Fibroblast of lung (primary cell): ENCODE measurements around the gene C16orf96.

Experiments
- EZH2 ChIP-seq: IDR thresholded peaks from 2 replicates; pipeline ENCODE4 v1.5.1; 2012; ENCODE audit warnings: low read length, control low read depth, mild to moderate bottlenecking; ENCODE audit errors: missing control alignments
- TF ChIP-seq, protein P1 (sequence below), 2 donors: IDR thresholded peaks in 1 of 2; conservative IDR thresholded peaks in 1 of 2; 1 replicate in 1 of 2; 2 replicates in 1 of 2; pipeline ENCODE4 v1.5.1; 2011 to 2012; ENCODE audit warnings: low read length in 2 of 2, control low read depth in 1 of 2, inconsistent platforms in 1 of 2, low read depth in 1 of 2, mild to moderate bottlenecking in 1 of 2

- TF ChIP-seq, protein P1, sequence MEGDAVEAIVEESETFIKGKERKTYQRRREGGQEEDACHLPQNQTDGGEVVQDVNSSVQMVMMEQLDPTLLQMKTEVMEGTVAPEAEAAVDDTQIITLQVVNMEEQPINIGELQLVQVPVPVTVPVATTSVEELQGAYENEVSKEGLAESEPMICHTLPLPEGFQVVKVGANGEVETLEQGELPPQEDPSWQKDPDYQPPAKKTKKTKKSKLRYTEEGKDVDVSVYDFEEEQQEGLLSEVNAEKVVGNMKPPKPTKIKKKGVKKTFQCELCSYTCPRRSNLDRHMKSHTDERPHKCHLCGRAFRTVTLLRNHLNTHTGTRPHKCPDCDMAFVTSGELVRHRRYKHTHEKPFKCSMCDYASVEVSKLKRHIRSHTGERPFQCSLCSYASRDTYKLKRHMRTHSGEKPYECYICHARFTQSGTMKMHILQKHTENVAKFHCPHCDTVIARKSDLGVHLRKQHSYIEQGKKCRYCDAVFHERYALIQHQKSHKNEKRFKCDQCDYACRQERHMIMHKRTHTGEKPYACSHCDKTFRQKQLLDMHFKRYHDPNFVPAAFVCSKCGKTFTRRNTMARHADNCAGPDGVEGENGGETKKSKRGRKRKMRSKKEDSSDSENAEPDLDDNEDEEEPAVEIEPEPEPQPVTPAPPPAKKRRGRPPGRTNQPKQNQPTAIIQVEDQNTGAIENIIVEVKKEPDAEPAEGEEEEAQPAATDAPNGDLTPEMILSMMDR (conservative IDR thresholded peaks at IDR 0.05 in 1 of 2, IDR thresholded peaks at IDR 0.05 in 1 of 2; ENCODE audit: low read depth in 1 of 2, low read length in 2 of 2), result no peak
- no peak for TF ChIP-seq EZH2
Observed at GRCh38 chr16:4599037-4599436, 42.9 kb downstream of the C16orf96 start.
